Upper lobe of right lung (tissue), 1 donor: ENCODE data around the gene ENPP3. TPM values are rescaled to one million over a fixed set of nuclear protein-coding genes. Genes with fewer than 3 reads are reported as not detected.

Source experiments
- ATAC-seq: fragments of 200-7000 bp; cut with Tn5 transposase; one replicate; pipeline ENCODE4 v1.9.1; 2020; ENCODE audit warnings: mild to moderate bottlenecking, moderate library complexity
- DNase-seq: peaks from one replicate; pipeline ENCODE4 v3.0.0-alpha.2; 2020
- H3K27ac ChIP-seq: fragments of 200-600 bp; one replicate; pipeline ENCODE4 v1.8.0; 2022
- H3K27me3 ChIP-seq: fragments of 200-600 bp; one replicate; pipeline ENCODE4 v1.8.0; 2022; ENCODE audit warnings: mild to moderate bottlenecking
- H3K36me3 ChIP-seq: fragments of 200-600 bp; one replicate; pipeline ENCODE4 v1.8.0; 2022
- H3K4me1 ChIP-seq: fragments of 200-600 bp; one replicate; pipeline ENCODE4 v1.8.0; 2022
- H3K4me3 ChIP-seq: fragments of 200-600 bp; one replicate; pipeline ENCODE4 v1.8.0; 2022; ENCODE audit warnings: mild to moderate bottlenecking
- H3K9me3 ChIP-seq: fragments of 200-600 bp; one replicate; pipeline ENCODE4 v1.8.0; 2022
- intact Hi-C: fragments of 100-400 bp; cut with DNase I; formaldehyde crosslinking; loops from one replicate; pipeline ENCODE4 v1.11.0; 2022
- total RNA-seq: library from RNA; stranded (reverse); fragmentation: NEBNext Ultra II Directional; extraction: Animal tissue kit (Norgen Biotek cat#: 25700); gene quantifications from one replicate; pipeline ENCODE4 v1.2.1, GENCODE V29; 2021
- TF ChIP-seq, protein P1 (sequence below): fragments of 200-600 bp; IDR thresholded peaks from one replicate; pipeline ENCODE4 v1.8.0; 2022; ENCODE audit warnings: antibody characterized with exemption
- donor health status: DM: no; HTN: yes; CAD: no; lungs with severe emphysema.

Gene ENPP3
- total RNA-seq, 1 donor from 2014 or later = 0.87 TPM

DNA sequence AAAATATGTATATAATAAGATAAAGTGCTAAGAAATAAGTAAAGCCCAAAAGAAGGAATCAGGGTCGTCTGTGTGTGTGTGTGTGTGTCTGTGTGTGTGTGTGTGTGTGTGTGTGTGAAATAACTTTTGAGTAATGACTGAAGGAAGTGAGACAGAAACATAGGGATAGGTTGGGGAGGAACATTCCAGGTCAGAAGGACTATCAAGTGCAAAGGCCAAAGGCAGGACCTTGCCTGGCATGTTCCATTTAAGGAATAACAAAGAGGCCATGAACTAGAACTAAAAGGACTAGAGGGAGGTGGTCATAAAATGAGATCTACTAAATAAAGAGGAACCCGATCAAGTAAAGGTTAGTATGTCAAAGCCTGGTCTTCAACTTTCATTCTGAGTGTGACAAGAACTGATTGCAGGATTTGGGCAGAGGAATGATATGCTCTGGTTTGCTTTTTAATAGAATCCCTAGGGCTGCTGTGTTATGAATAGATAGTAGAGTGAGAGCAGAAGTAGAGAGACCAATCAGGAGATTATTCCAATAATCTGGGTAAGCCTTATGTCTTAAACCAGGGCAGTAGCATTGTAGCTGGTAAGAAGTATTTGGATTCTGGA lies 6.9 kb downstream of the ENPP3 start:
- TF ChIP-seq, protein P1, sequence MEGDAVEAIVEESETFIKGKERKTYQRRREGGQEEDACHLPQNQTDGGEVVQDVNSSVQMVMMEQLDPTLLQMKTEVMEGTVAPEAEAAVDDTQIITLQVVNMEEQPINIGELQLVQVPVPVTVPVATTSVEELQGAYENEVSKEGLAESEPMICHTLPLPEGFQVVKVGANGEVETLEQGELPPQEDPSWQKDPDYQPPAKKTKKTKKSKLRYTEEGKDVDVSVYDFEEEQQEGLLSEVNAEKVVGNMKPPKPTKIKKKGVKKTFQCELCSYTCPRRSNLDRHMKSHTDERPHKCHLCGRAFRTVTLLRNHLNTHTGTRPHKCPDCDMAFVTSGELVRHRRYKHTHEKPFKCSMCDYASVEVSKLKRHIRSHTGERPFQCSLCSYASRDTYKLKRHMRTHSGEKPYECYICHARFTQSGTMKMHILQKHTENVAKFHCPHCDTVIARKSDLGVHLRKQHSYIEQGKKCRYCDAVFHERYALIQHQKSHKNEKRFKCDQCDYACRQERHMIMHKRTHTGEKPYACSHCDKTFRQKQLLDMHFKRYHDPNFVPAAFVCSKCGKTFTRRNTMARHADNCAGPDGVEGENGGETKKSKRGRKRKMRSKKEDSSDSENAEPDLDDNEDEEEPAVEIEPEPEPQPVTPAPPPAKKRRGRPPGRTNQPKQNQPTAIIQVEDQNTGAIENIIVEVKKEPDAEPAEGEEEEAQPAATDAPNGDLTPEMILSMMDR = no peak
- ATAC-seq = no peak

GRCh38 chr6:131644921-131645320 lies 7.8 kb downstream of the ENPP3 start:
- Histone ChIP-seq H3K4me1 (no peaks in the 10 kb centered on the region), H3K4me3 (no peak overlapping the region), H3K27me3 (no peaks in the 10 kb centered on the region), H3K27ac (no peak overlapping the region), H3K9me3 (no peaks in the 10 kb centered on the region), H3K36me3 (no peaks in the 10 kb centered on the region)
- no peak for DNase-seq
- ATAC-seq = no peak
- TF ChIP-seq, protein P1 = no peak
- intact Hi-C loops = no loop called here

More for the DNA sequence above, 6.9 kb downstream of the ENPP3 start:
- no peaks in the 10 kb centered on the region for H3K4me1 ChIP-seq
- no peak overlapping the region for H3K4me3 ChIP-seq
- H3K27me3 ChIP-seq = no peaks in the 10 kb centered on the region
- H3K9me3 ChIP-seq = no peaks in the 10 kb centered on the region
- H3K27ac ChIP-seq = no peak overlapping the region
- intact Hi-C loops = no loop called here
- DNase-seq = no peak
- no peaks in the 10 kb centered on the region for H3K36me3 ChIP-seq

- intact Hi-C loops = no loop called here
- no peak overlapping the region for H3K27ac ChIP-seq
- H3K36me3 ChIP-seq = no peaks in the 10 kb centered on the region
- no peak for DNase-seq
- no peak overlapping the region for H3K4me3 ChIP-seq
- H3K27me3 ChIP-seq = no peaks in the 10 kb centered on the region
- H3K9me3 ChIP-seq = no peaks in the 10 kb centered on the region
- H3K4me1 ChIP-seq = no peaks in the 10 kb centered on the region
- ATAC-seq = no peak
- TF ChIP-seq, protein P1 = no peak
These were observed 8.7 kb downstream of the ENPP3 start for GRCh38 chr6:131645846-131646245.

GRCh38 chr6:131646249-131646670 lies 9.2 kb downstream of the ENPP3 start:
- no peak overlapping the region for H3K27ac ChIP-seq
- intact Hi-C loops = no loop called here
- no peaks in the 10 kb centered on the region for H3K9me3 ChIP-seq
- H3K27me3 ChIP-seq = no peaks in the 10 kb centered on the region
- no peak for ATAC-seq
- TF ChIP-seq, protein P1 = no peak
- H3K36me3 ChIP-seq = no peaks in the 10 kb centered on the region
- H3K4me3 ChIP-seq = no peak overlapping the region
- no peak for DNase-seq
- H3K4me1 ChIP-seq = no peaks in the 10 kb centered on the region

DNA sequence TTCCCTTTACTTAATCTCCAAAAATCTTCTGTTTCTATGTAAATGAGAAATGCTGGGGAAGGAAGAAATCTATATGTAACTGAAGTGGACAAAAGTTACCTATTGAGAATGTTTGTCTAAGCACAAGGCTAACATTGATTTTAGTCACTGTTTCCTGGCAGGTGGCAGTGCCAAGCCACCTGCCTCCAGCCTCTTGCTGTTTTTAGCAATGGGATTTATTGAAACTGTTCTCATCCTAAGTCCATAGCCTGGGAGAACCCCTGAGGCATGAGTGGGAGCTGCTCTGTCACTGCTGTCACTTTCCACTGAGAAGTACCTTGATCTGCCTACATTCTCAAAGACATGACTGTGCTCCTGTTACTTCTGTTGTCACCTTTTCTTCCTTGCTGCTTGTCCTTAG lies 14.7 kb downstream of the ENPP3 start:
- no peak for ATAC-seq
- no peak overlapping the region for H3K4me3 ChIP-seq
- H3K27me3 ChIP-seq = no peaks in the 10 kb centered on the region
- H3K9me3 ChIP-seq = no peaks in the 10 kb centered on the region
- no peaks in the 10 kb centered on the region for H3K4me1 ChIP-seq
- H3K36me3 ChIP-seq = no peaks in the 10 kb centered on the region
- intact Hi-C loops = no loop called here
- no peak for DNase-seq
- H3K27ac ChIP-seq = no peak overlapping the region
- TF ChIP-seq, protein P1 = no peak

DNA sequence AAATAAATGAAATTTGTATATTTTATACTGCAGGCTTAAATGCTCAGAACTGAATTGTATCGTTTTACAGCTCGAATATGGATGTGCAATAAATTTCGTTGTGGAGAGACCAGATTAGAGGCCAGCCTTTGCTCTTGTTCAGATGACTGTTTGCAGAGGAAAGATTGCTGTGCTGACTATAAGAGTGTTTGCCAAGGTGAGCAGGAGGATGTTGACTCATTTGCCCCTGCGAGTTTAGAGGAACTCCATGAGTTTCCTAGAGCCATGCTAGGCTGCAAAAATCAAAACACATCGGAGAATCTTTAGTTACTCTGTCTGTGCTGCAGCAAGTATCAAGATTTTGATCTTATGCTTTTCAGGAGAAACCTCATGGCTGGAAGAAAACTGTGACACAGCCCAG lies 15.4 kb downstream of the ENPP3 start:
- DNase-seq (no peak), ATAC-seq (no peak)
- H3K4me3 ChIP-seq = no peak overlapping the region
- intact Hi-C loops = no loop called here
- no peaks in the 10 kb centered on the region for H3K36me3 ChIP-seq
- no peaks in the 10 kb centered on the region for H3K4me1 ChIP-seq
- no peaks in the 10 kb centered on the region for H3K9me3 ChIP-seq
- TF ChIP-seq, protein P1 = no peak
- no peak overlapping the region for H3K27ac ChIP-seq
- no peaks in the 10 kb centered on the region for H3K27me3 ChIP-seq
